Suprapubic skin (tissue), 3 donors: ENCODE data around the gene BUD23.

ENCODE experiments used
- POLR2AphosphoS5 ChIP-seq, 3 donors: sonication (generic); formaldehyde crosslinking; IDR thresholded peaks; one replicate each; pipeline ENCODE4 v1.6.1; 2017; ENCODE audit warnings: antibody characterized with exemption in 3 of 3
- TF ChIP-seq, protein P1 (sequence below), 2 donors: fragments of 200-600 bp in 1 of 2; fragments of 450-650 bp in 1 of 2; sonication (generic) in 1 of 2; IDR thresholded peaks; one replicate each; pipeline ENCODE4 v1.5.1; 2016 to 2019; ENCODE audit warnings: antibody characterized with exemption in 2 of 2, mild to moderate bottlenecking in 1 of 2, moderate library complexity in 1 of 2

DNA sequence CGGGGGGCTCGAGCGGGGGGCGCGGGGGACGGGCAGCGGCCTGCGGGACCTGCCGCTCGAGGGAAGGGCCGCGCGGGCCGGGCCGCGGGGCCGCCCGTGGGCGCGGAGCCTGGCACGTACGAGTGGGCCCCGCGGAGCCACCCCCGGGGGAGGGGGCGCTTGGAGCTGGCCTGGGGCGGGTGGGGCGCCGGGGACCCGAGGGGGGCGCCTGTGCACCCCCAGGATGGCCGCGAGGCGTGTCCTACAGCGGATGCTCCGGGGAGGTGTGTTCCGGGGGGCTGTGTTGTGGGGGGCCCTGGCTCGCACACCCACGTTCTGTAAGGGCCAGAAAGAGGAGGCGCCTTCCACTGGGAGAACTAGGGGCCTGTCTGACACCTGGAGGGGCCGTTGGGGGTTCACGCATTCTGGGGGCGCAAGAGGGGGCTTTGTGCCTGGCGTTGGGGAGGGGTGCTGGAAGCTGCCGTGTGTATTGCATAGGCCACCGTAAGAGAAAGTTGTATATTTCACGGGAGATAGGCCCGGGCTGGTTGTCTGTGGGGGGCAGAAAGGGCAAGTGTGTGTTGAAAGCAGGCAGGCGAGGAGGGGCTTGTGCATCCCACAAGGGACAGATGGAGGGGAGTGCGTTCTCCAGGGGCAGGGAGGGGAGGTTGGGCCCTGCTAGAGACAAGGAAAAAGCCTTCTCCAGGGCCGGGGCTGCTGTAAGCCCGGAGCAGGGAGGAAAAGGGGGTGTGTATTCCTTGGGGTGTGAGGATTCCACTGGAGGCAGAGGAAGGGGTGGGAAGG is 15.1 kb upstream of the BUD23 start:
- TF ChIP-seq, protein P1, sequence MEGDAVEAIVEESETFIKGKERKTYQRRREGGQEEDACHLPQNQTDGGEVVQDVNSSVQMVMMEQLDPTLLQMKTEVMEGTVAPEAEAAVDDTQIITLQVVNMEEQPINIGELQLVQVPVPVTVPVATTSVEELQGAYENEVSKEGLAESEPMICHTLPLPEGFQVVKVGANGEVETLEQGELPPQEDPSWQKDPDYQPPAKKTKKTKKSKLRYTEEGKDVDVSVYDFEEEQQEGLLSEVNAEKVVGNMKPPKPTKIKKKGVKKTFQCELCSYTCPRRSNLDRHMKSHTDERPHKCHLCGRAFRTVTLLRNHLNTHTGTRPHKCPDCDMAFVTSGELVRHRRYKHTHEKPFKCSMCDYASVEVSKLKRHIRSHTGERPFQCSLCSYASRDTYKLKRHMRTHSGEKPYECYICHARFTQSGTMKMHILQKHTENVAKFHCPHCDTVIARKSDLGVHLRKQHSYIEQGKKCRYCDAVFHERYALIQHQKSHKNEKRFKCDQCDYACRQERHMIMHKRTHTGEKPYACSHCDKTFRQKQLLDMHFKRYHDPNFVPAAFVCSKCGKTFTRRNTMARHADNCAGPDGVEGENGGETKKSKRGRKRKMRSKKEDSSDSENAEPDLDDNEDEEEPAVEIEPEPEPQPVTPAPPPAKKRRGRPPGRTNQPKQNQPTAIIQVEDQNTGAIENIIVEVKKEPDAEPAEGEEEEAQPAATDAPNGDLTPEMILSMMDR (IDR thresholded peaks at IDR 0.05), result no peak
- no peak for TF ChIP-seq POLR2AphosphoS5 (IDR thresholded peaks at IDR 0.05)
